Esophagus muscularis mucosa (tissue), 4 donors: Measurements from ENCODE around the gene OLFML3.

ENCODE experiments used
- EP300 ChIP-seq: sonication (generic); formaldehyde crosslinking; IDR thresholded peaks from one replicate; pipeline ENCODE4 v1.6.1; 2017; ENCODE audit warnings: antibody characterized with exemption
- POLR2A ChIP-seq: fragments of 450-650 bp; IDR thresholded peaks from one replicate; pipeline ENCODE4 v1.6.1; 2017; ENCODE audit warnings: antibody characterized with exemption, moderate library complexity, mild to moderate bottlenecking, low read depth
- POLR2AphosphoS5 ChIP-seq, 2 donors: sonication (generic); formaldehyde crosslinking; IDR thresholded peaks; one replicate each; pipeline ENCODE4 v1.6.1; 2017; ENCODE audit warnings: antibody characterized with exemption in 2 of 2
- TF ChIP-seq, protein P1 (sequence below), 3 experiments: fragments of 200-600 bp in 2 of 3; fragments of 450-650 bp in 1 of 3; sonication (generic) in 2 of 3; IDR thresholded peaks; one replicate each; pipeline ENCODE4 v1.5.1; 2017 to 2019; ENCODE audit warnings: antibody characterized with exemption in 3 of 3, mild to moderate bottlenecking in 2 of 3, moderate library complexity in 1 of 3

DNA sequence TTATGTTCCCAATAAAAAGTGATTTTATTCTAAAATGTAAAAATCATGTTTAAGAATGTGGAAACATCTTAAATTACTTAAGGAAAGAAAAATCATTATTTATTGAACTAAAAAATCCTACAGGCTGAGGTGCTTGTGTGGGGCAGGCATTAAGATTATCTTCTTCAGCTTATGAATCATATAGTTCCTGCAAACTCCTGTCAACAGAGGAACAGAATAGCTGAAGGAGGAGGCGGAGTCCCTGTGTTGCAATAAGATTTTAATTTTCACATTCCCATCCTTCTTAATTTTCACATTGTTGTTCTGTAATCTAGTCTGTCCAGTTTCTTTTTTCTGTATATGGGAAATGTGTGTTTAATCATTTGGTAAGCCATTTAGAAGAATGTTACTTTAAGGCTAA is 20.6 kb upstream of the OLFML3 start:
- TF ChIP-seq POLR2A (no peak), POLR2AphosphoS5 (IDR thresholded peaks at IDR 0.05) (no peak), EP300 (no peak)
- TF ChIP-seq, protein P1, sequence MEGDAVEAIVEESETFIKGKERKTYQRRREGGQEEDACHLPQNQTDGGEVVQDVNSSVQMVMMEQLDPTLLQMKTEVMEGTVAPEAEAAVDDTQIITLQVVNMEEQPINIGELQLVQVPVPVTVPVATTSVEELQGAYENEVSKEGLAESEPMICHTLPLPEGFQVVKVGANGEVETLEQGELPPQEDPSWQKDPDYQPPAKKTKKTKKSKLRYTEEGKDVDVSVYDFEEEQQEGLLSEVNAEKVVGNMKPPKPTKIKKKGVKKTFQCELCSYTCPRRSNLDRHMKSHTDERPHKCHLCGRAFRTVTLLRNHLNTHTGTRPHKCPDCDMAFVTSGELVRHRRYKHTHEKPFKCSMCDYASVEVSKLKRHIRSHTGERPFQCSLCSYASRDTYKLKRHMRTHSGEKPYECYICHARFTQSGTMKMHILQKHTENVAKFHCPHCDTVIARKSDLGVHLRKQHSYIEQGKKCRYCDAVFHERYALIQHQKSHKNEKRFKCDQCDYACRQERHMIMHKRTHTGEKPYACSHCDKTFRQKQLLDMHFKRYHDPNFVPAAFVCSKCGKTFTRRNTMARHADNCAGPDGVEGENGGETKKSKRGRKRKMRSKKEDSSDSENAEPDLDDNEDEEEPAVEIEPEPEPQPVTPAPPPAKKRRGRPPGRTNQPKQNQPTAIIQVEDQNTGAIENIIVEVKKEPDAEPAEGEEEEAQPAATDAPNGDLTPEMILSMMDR (IDR thresholded peaks at IDR 0.05), result no peak
